Astrocyte (in vitro differentiated cells and primary cell): ENCODE measurements around the gene EEA1. TPM values are rescaled to one million over a fixed set of nuclear protein-coding genes. Genes with fewer than 3 reads are reported as not detected.

ENCODE experiments used
- DNase-seq: peaks from one replicate; pipeline ENCODE4 v3.0.0-alpha.2; 2010; ENCODE audit warnings: low read depth
- FAIRE-seq: peaks from 2 replicates; lab custom pipeline; 2011; peaks lifted over from hg19 to GRCh38; lab: Jason Lieb, UNC
- H2AFZ ChIP-seq: 2 replicates; pipeline ENCODE4 v1.6.0; 2012; ENCODE audit warnings: low read depth, low read length, inconsistent platforms
- H3K27ac ChIP-seq: 2 replicates; pipeline ENCODE4 v1.5.1; 2011; ENCODE audit warnings: low read depth, low read length, inconsistent platforms
- H3K27me3 ChIP-seq: 2 replicates; pipeline ENCODE4 v1.6.0; 2011; ENCODE audit warnings: low read length, inconsistent platforms; ENCODE audit not compliant: insufficient read depth
- H3K36me3 ChIP-seq: 2 replicates; pipeline ENCODE4 v1.5.1; 2011; ENCODE audit warnings: low read length, inconsistent platforms; ENCODE audit not compliant: insufficient read depth
- H3K4me1 ChIP-seq: 2 replicates; pipeline ENCODE4 v1.5.1; 2011; ENCODE audit warnings: low read length, inconsistent platforms; ENCODE audit not compliant: insufficient read depth
- H3K4me2 ChIP-seq: 2 replicates; pipeline ENCODE4 v1.6.0; 2012; ENCODE audit warnings: low read length, inconsistent platforms
- H3K4me3 ChIP-seq: 2 replicates; pipeline ENCODE4 v1.5.1; 2011; ENCODE audit warnings: low read depth, mild to moderate bottlenecking, low read length, inconsistent platforms; ENCODE audit not compliant: insufficient read depth
- H3K79me2 ChIP-seq: 2 replicates; pipeline ENCODE4 v1.6.0; 2012; ENCODE audit warnings: mild to moderate bottlenecking, low read length, inconsistent platforms; ENCODE audit not compliant: insufficient read depth
- H3K9ac ChIP-seq: 2 replicates; pipeline ENCODE4 v1.6.0; 2012; ENCODE audit warnings: mild to moderate bottlenecking, low read length, inconsistent platforms
- H3K9me3 ChIP-seq: 2 replicates; pipeline ENCODE4 v1.5.1; 2012; ENCODE audit warnings: low read depth, mild to moderate bottlenecking, low read length, inconsistent platforms; ENCODE audit not compliant: insufficient read depth
- H4K20me1 ChIP-seq: 2 replicates; pipeline ENCODE4 v1.6.0; 2012; ENCODE audit warnings: low read length, inconsistent platforms; ENCODE audit not compliant: insufficient read depth
- H3K27ac Mint-ChIP-seq: one replicate; pipeline ENCODE4 v1.8.0; 2021; ENCODE audit warnings: mild to moderate bottlenecking, mixed read lengths; ENCODE audit not compliant: unreplicated experiment
- H3K27me3 Mint-ChIP-seq: one replicate; pipeline ENCODE4 v1.8.0; 2021; ENCODE audit warnings: low read depth, mixed read lengths; ENCODE audit not compliant: unreplicated experiment
- H3K36me3 Mint-ChIP-seq: one replicate; pipeline ENCODE4 v1.8.0; 2021; ENCODE audit warnings: low read depth, mixed read lengths; ENCODE audit not compliant: unreplicated experiment
- H3K4me1 Mint-ChIP-seq: one replicate; pipeline ENCODE4 v1.8.0; 2021; ENCODE audit warnings: low read depth, mixed read lengths; ENCODE audit not compliant: unreplicated experiment
- H3K4me3 Mint-ChIP-seq: one replicate; pipeline ENCODE4 v1.8.0; 2021; ENCODE audit warnings: mild to moderate bottlenecking, moderate library complexity, mixed read lengths; ENCODE audit not compliant: unreplicated experiment
- H3K9me3 Mint-ChIP-seq: one replicate; pipeline ENCODE4 v1.8.0; 2021; ENCODE audit warnings: mild to moderate bottlenecking, mixed read lengths; ENCODE audit not compliant: unreplicated experiment
- EZH2 ChIP-seq: IDR thresholded peaks from 2 replicates; pipeline ENCODE4 v1.6.1; 2012; ENCODE audit warnings: mild to moderate bottlenecking, low read length, inconsistent platforms; ENCODE audit not compliant: insufficient read depth
- total RNA-seq: library from RNA; stranded (reverse); gene quantifications from 2 replicates; pipeline ENCODE4 v1.2.1, GENCODE V29; 2021
- TF ChIP-seq, protein P1 (sequence below): IDR thresholded peaks from 2 replicates; pipeline ENCODE4 v1.5.1; 2011; ENCODE audit warnings: low read depth, mild to moderate bottlenecking, inconsistent platforms, low read length, moderate library complexity; ENCODE audit not compliant: insufficient read depth

EEA1 gene
- total RNA-seq, 1 donor from 2014 or later: 36.5 TPM

DNA sequence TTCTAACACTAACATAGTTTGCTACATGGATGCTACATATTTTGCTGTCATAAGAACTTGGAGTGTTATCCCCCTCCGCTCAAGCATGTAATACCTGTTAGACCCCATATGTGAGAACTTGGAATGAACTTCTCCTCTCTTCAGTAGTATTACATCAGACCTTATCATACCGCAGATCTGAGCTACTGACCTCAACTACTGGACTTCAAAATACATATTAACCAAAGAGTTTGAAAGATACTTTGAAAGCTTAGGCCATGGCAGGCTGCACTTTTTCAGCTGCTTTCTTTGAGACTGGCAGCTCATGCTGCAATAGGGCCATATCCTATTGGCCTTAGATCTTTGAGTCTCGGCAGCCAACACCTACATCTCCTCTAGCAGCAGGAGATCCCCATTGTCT is 74.8 kb downstream of the EEA1 start:
- Histone ChIP-seq H3K4me2 (no peak overlapping the region), H3K36me3 (peaks cover 19% of the 10 kb centered on the region), H2AFZ (no peak overlapping the region), H3K9ac (no peak overlapping the region), H3K27ac (no peak overlapping the region), H3K9me3 (peaks cover 2% of the 10 kb centered on the region), H3K79me2 (no peaks in the 10 kb centered on the region), H3K4me3 (no peak overlapping the region), H3K27me3 (no peaks in the 10 kb centered on the region), H3K4me1 (no peaks in the 10 kb centered on the region), H4K20me1 (no peaks in the 10 kb centered on the region)
- no peak for FAIRE-seq
- no peaks in the 10 kb centered on the region for H3K4me1 Mint-ChIP-seq
- peaks cover 9% of the 10 kb centered on the region for H3K36me3 Mint-ChIP-seq
- H3K4me3 Mint-ChIP-seq: no peak overlapping the region
- no peaks in the 10 kb centered on the region for H3K27me3 Mint-ChIP-seq
- H3K9me3 Mint-ChIP-seq: no peaks in the 10 kb centered on the region
- no peak for TF ChIP-seq EZH2
- TF ChIP-seq, protein P1, sequence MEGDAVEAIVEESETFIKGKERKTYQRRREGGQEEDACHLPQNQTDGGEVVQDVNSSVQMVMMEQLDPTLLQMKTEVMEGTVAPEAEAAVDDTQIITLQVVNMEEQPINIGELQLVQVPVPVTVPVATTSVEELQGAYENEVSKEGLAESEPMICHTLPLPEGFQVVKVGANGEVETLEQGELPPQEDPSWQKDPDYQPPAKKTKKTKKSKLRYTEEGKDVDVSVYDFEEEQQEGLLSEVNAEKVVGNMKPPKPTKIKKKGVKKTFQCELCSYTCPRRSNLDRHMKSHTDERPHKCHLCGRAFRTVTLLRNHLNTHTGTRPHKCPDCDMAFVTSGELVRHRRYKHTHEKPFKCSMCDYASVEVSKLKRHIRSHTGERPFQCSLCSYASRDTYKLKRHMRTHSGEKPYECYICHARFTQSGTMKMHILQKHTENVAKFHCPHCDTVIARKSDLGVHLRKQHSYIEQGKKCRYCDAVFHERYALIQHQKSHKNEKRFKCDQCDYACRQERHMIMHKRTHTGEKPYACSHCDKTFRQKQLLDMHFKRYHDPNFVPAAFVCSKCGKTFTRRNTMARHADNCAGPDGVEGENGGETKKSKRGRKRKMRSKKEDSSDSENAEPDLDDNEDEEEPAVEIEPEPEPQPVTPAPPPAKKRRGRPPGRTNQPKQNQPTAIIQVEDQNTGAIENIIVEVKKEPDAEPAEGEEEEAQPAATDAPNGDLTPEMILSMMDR: no peak
- H3K27ac Mint-ChIP-seq: no peak overlapping the region
- DNase-seq: no peak

- H3K9me3 Mint-ChIP-seq: no peaks in the 10 kb centered on the region
- no peaks in the 10 kb centered on the region for H3K4me1 Mint-ChIP-seq
- H3K9me3 ChIP-seq: no peaks in the 10 kb centered on the region
- H3K4me1 ChIP-seq: no peaks in the 10 kb centered on the region
- TF ChIP-seq, protein P1: no peak
- no peak for TF ChIP-seq EZH2
- H3K9ac ChIP-seq: no peak overlapping the region
- FAIRE-seq (no peak), DNase-seq (no peak)
- H3K4me2 ChIP-seq: no peak overlapping the region
- H3K4me3 ChIP-seq: no peak overlapping the region
- no peaks in the 10 kb centered on the region for H3K27me3 Mint-ChIP-seq
- H3K27ac Mint-ChIP-seq: no peak overlapping the region
- H3K27me3 ChIP-seq: no peaks in the 10 kb centered on the region
- peaks cover 3% of the 10 kb centered on the region for H3K36me3 Mint-ChIP-seq
- no peaks in the 10 kb centered on the region for H4K20me1 ChIP-seq
- H3K27ac ChIP-seq: no peak overlapping the region
- no peaks in the 10 kb centered on the region for H3K79me2 ChIP-seq
- peaks cover 11% of the 10 kb centered on the region for H3K36me3 ChIP-seq
- H2AFZ ChIP-seq: no peak overlapping the region
- H3K4me3 Mint-ChIP-seq: no peak overlapping the region
These were observed 80.4 kb downstream of the EEA1 start for GRCh38 chr12:92848740-92849139.

DNA sequence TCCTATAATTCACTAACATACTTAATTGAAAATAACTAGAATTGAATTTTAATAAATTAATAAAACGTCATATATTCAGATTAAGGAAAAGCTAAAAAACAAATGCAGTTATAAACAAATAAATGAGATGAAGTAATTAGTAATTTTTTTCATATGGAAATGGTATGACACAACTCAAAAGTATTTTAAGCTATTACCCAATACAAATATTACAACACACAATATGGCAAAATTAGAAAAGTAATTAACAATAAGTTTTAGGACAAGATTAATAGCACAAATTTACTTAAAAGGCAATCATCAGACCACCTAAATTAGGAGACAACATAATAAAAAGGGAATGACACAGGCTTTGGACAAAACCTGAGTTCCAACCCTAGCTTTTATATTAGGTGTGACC is 81.7 kb downstream of the EEA1 start:
- Mint-ChIP-seq H3K9me3 (no peaks in the 10 kb centered on the region), H3K4me1 (no peaks in the 10 kb centered on the region), H3K27me3 (no peaks in the 10 kb centered on the region), H3K4me3 (no peak overlapping the region), H3K27ac (no peak overlapping the region), H3K36me3 (peaks cover 3% of the 10 kb centered on the region)
- H3K27ac ChIP-seq: no peak overlapping the region
- no peaks in the 10 kb centered on the region for H3K79me2 ChIP-seq
- H4K20me1 ChIP-seq: no peaks in the 10 kb centered on the region
- no peak overlapping the region for H3K4me3 ChIP-seq
- H3K27me3 ChIP-seq: no peaks in the 10 kb centered on the region
- TF ChIP-seq EZH2: no peak
- TF ChIP-seq, protein P1: no peak
- no peak for DNase-seq
- no peak overlapping the region for H2AFZ ChIP-seq
- no peak for FAIRE-seq
- H3K9ac ChIP-seq: no peak overlapping the region
- no peaks in the 10 kb centered on the region for H3K4me1 ChIP-seq
- H3K9me3 ChIP-seq: no peaks in the 10 kb centered on the region
- peaks cover 11% of the 10 kb centered on the region for H3K36me3 ChIP-seq
- no peak overlapping the region for H3K4me2 ChIP-seq
